Measurements from ENCODE around the gene PPP1R1C.

- no peak for TF ChIP-seq TAF1 (IDR thresholded peaks at IDR 0.05; ENCODE audit: borderline replicate concordance, low read depth, low read length)
- no peak for TF ChIP-seq POLR2AphosphoS5 (IDR thresholded peaks at IDR 0.05; ENCODE audit: low read depth, low read length)
Observed at GRCh38 chr2:181962142-181962541, 23.5 kb upstream of the PPP1R1C start.

Data from GM12892 (cell line).